GM10847 (cell line): ENCODE results near the gene PCF11.
A peak's percentile ranks its signal among the peaks of the same experiment; 100 is the strongest.

Source experiments
- POLR2A ChIP-seq: IDR thresholded peaks from 2 replicates; pipeline ENCODE4 v1.6.1; 2011; ENCODE audit not compliant: insufficient read length; ENCODE audit errors: extremely low read depth

PCF11 gene

GRCh38 chr11:83156996-83157593 is at the start of gene PCF11:
Gene PCF11 (plus strand): TSS chr11:83157131. CDS start chr11:83157440, 309 bp downstream.
- peak; percentile 97 for TF ChIP-seq POLR2A

GRCh38 chr11:83112886-83113285 is 44.0 kb upstream of the PCF11 start:
- no peak for TF ChIP-seq POLR2A

- no peak for TF ChIP-seq POLR2A
These were observed 41.9 kb upstream of the PCF11 start for GRCh38 chr11:83115026-83115425.

- no peak for TF ChIP-seq POLR2A
These were observed 41.4 kb upstream of the PCF11 start for GRCh38 chr11:83115551-83115950.

GRCh38 chr11:83116015-83116641 is 40.8 kb upstream of the PCF11 start:
- no peak for TF ChIP-seq POLR2A

GRCh38 chr11:83118814-83119213 is 38.1 kb upstream of the PCF11 start:
- TF ChIP-seq POLR2A = no peak

- no peak for TF ChIP-seq POLR2A
These were observed 37.7 kb upstream of the PCF11 start for GRCh38 chr11:83119216-83119615.

- no peak for TF ChIP-seq POLR2A
These were observed 36.6 kb upstream of the PCF11 start for GRCh38 chr11:83120327-83120726.

GRCh38 chr11:83122050-83122449 is 34.9 kb upstream of the PCF11 start:
- no peak for TF ChIP-seq POLR2A

GRCh38 chr11:83122766-83123165 is 34.2 kb upstream of the PCF11 start:
- no peak for TF ChIP-seq POLR2A

- TF ChIP-seq POLR2A = no peak
These were observed 32.1 kb upstream of the PCF11 start for GRCh38 chr11:83124636-83125424.

GRCh38 chr11:83125577-83125976 is 31.4 kb upstream of the PCF11 start:
- no peak for TF ChIP-seq POLR2A

- TF ChIP-seq POLR2A = no peak
These were observed 29.7 kb upstream of the PCF11 start for GRCh38 chr11:83127310-83127637.

- TF ChIP-seq POLR2A = no peak
These were observed 24.7 kb upstream of the PCF11 start for GRCh38 chr11:83132191-83132590.

GRCh38 chr11:83139310-83139709 is 17.6 kb upstream of the PCF11 start:
- TF ChIP-seq POLR2A = no peak

- TF ChIP-seq POLR2A = no peak
These were observed 16.1 kb upstream of the PCF11 start for GRCh38 chr11:83140691-83141455.
